GM13976 (cell line): Measurements from ENCODE around the gene ZNF367.

Experiments
- DNase-seq: peaks from one replicate; pipeline ENCODE4 v3.0.0; 2012; ENCODE audit warnings: low spot score
- CTCF ChIP-seq: IDR thresholded peaks from 2 replicates; pipeline ENCODE4 v1.5.1; 2012; ENCODE audit warnings: borderline replicate concordance, mild to moderate bottlenecking; ENCODE audit not compliant: insufficient read depth; ENCODE audit errors: extremely low read depth, missing control alignments, control extremely low read depth
- in situ Hi-C: fragments of 300-500 bp; cut with MboI; formaldehyde crosslinking; loops from one replicate; pipeline ENCODE4 v1.12.0; 2022; ENCODE audit warnings: low sequenced_read_pairs, mixed read lengths, inconsistent platforms; ENCODE audit not compliant: unreplicated experiment

The ZNF367 gene

GRCh38 chr9:96417661-96418082 lies 498 bp downstream of the ZNF367 start:
- no peak for TF ChIP-seq CTCF
- in situ Hi-C loops, result no loop called here

GRCh38 chr9:96417051-96417586 lies 1.1 kb downstream of the ZNF367 start:
- DNase-seq, result peak; percentile 93

More at GRCh38 chr9:96417661-96418082, 498 bp downstream of the ZNF367 start:
- DNase-seq, result no peak

GRCh38 chr9:96413302-96414221 lies 4.6 kb downstream of the ZNF367 start:
- no peak for TF ChIP-seq CTCF
- in situ Hi-C loops, result no loop called here
- no peak for DNase-seq

More at GRCh38 chr9:96417051-96417586, 1.1 kb downstream of the ZNF367 start:
- no peak for TF ChIP-seq CTCF
- in situ Hi-C loops, result no loop called here

GRCh38 chr9:96412174-96412913 lies 5.8 kb downstream of the ZNF367 start:
- DNase-seq, result no peak
- TF ChIP-seq CTCF, result no peak
- in situ Hi-C loops, result no loop called here

- no peak for TF ChIP-seq CTCF
- in situ Hi-C loops, result no loop called here
- no peak for DNase-seq
Measured at GRCh38 chr9:96411129-96411838, 6.9 kb downstream of the ZNF367 start.
